OCI-LY1 (cell line): ENCODE data around the gene ST6GAL1.
"Not testable (repeated sequence)": the region's sequence is repeated elsewhere in the genome, so short reads cannot be mapped to it uniquely, and the experiment has no call there.

Experiments
- EZH2 ChIP-seq: fragments of 200-600 bp; sonication (generic), shearing (Covaris generic); IDR thresholded peaks from 2 replicates; pipeline ENCODE4 v1.8.0; 2017; ENCODE audit warnings: borderline replicate concordance, mixed run types, mild to moderate bottlenecking, antibody characterized with exemption, low read length, moderate library complexity, mixed read lengths
- TF ChIP-seq, protein P1 (sequence below): fragments of 200-600 bp; sonication (generic), shearing (Covaris generic); IDR thresholded peaks from 2 replicates; pipeline ENCODE4 v1.5.1; 2017; ENCODE audit warnings: mild to moderate bottlenecking, antibody characterized with exemption, low read length, moderate library complexity, mixed read lengths

DNA sequence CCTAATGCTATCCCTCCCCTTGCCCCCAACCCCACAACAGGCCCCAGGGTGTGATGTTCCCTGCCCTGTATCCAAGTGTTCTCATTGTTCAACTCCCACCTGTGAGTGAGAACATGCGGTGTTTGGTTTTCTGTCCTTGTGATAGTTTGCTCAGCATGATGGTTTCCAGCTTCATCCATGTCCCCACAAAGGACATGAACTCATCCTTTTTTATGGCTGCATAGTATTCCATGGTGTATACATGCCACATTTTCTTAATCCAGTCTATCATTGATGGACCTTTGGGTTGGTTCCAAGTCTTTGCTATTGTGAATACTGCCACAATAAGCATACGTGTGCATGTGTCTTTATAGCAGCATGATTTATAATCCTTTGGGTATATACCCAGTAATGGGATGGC is 122.1 kb downstream of the ST6GAL1 start:
- TF ChIP-seq, protein P1, sequence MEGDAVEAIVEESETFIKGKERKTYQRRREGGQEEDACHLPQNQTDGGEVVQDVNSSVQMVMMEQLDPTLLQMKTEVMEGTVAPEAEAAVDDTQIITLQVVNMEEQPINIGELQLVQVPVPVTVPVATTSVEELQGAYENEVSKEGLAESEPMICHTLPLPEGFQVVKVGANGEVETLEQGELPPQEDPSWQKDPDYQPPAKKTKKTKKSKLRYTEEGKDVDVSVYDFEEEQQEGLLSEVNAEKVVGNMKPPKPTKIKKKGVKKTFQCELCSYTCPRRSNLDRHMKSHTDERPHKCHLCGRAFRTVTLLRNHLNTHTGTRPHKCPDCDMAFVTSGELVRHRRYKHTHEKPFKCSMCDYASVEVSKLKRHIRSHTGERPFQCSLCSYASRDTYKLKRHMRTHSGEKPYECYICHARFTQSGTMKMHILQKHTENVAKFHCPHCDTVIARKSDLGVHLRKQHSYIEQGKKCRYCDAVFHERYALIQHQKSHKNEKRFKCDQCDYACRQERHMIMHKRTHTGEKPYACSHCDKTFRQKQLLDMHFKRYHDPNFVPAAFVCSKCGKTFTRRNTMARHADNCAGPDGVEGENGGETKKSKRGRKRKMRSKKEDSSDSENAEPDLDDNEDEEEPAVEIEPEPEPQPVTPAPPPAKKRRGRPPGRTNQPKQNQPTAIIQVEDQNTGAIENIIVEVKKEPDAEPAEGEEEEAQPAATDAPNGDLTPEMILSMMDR = not testable (repeated sequence)
- TF ChIP-seq EZH2 = not testable (repeated sequence)
